ENCODE data around the gene KIAA0513. TPM values are rescaled to one million over a fixed set of nuclear protein-coding genes. Genes with fewer than 3 reads are reported as not detected.

Gene KIAA0513
- total and polyA plus RNA-seq, 9 donors = 2.8 to 12.8 (median 7.1) TPM

GRCh38 chr16:85138825-85139627 is 111.4 kb downstream of the KIAA0513 start:
- TF ChIP-seq EP300 (IDR thresholded peaks at IDR 0.05) = no peak
- no peak for TF ChIP-seq CTCF (IDR thresholded peaks at IDR 0.05)
- TF ChIP-seq POLR2A (IDR thresholded peaks at IDR 0.05) = no peak
- Histone ChIP-seq H3K36me3 (no peaks in the 10 kb centered on the region), H3K9me3 (no peaks in the 10 kb centered on the region), H3K4me1 (ENCODE audit: insufficient read depth) (peaks cover 11% of the 10 kb centered on the region), H3K27ac (peak overlapping the region in 1 of 2 donors; percentile 85), H3K4me3 (no peak overlapping the region), H3K27me3 (no peaks in the 10 kb centered on the region)
- no peak for DNase-seq
- intact Hi-C loops (cut with DNase I) = loop anchor here in 1 of 4 donors (10.0 kb wide), 1 partner anchor 96 kb away; no protein-coding TSS in a partner anchor
- 92 to 93% (median 92%) methylated on average over 16 of the region's 16 CpGs for WGBS, 3 donors

GRCh38 chr16:85139881-85140339 is 112.3 kb downstream of the KIAA0513 start:
- peaks cover 11% of the 10 kb centered on the region for H3K4me1 ChIP-seq (ENCODE audit: insufficient read depth)
- H3K27me3 ChIP-seq = no peaks in the 10 kb centered on the region
- no peaks in the 10 kb centered on the region for H3K36me3 ChIP-seq
- H3K9me3 ChIP-seq = no peaks in the 10 kb centered on the region
- intact Hi-C loops (cut with DNase I) = loop anchor here in 1 of 4 donors (10.0 kb wide), 1 partner anchor 95 kb away; no protein-coding TSS in a partner anchor
- DNase-seq = no peak
- no peak overlapping the region for H3K27ac ChIP-seq
- WGBS, 3 donors = 82 to 83% (median 82%) methylated on average over 9 of the region's 9 CpGs
- TF ChIP-seq EP300 (IDR thresholded peaks at IDR 0.05) (no peak), POLR2A (IDR thresholded peaks at IDR 0.05) (no peak), CTCF (IDR thresholded peaks at IDR 0.05) (no peak)
- H3K4me3 ChIP-seq = no peak overlapping the region

- Histone ChIP-seq H3K36me3 (no peaks in the 10 kb centered on the region), H3K27me3 (no peaks in the 10 kb centered on the region), H3K27ac (no peak overlapping the region), H3K4me1 (ENCODE audit: insufficient read depth) (peaks cover 11% of the 10 kb centered on the region), H3K9me3 (no peaks in the 10 kb centered on the region), H3K4me3 (no peak overlapping the region)
- intact Hi-C loops (cut with DNase I) = no loop called here
- no peak for DNase-seq
- TF ChIP-seq EP300 (IDR thresholded peaks at IDR 0.05) = no peak
- no peak for TF ChIP-seq POLR2A (IDR thresholded peaks at IDR 0.05)
- TF ChIP-seq CTCF (IDR thresholded peaks at IDR 0.05) = no peak
- WGBS, 3 donors = 77 to 86% (median 81%) methylated on average over 12 of the region's 12 CpGs
Observed at GRCh38 chr16:85140455-85141012, 112.9 kb downstream of the KIAA0513 start.

GRCh38 chr16:85141491-85142128 is 114.0 kb downstream of the KIAA0513 start:
- DNase-seq = no peak
- 80 to 87% (median 84%) methylated on average over 17 of the region's 17 CpGs for WGBS, 3 donors

More at GRCh38 chr16:85141491-85142128, 114.0 kb downstream of the KIAA0513 start:
- Histone ChIP-seq H3K4me3 (no peak overlapping the region), H3K36me3 (no peaks in the 10 kb centered on the region), H3K4me1 (ENCODE audit: insufficient read depth) (peaks cover 11% of the 10 kb centered on the region), H3K27ac (no peak overlapping the region), H3K9me3 (no peaks in the 10 kb centered on the region), H3K27me3 (no peaks in the 10 kb centered on the region)
- intact Hi-C loops (cut with DNase I) = no loop called here
- no peak for TF ChIP-seq POLR2A (IDR thresholded peaks at IDR 0.05)
